ENCODE results near the gene NFKBIA. TPM values are rescaled to one million over a fixed set of nuclear protein-coding genes. Genes with fewer than 3 reads are reported as not detected.

NFKBIA gene
- total and polyA plus RNA-seq, 2 of the 8 experiments (the other 6 are each of a cell fraction or from before 2014, with no cell fraction given) = 25.9 to 49.7 TPM

DNA sequence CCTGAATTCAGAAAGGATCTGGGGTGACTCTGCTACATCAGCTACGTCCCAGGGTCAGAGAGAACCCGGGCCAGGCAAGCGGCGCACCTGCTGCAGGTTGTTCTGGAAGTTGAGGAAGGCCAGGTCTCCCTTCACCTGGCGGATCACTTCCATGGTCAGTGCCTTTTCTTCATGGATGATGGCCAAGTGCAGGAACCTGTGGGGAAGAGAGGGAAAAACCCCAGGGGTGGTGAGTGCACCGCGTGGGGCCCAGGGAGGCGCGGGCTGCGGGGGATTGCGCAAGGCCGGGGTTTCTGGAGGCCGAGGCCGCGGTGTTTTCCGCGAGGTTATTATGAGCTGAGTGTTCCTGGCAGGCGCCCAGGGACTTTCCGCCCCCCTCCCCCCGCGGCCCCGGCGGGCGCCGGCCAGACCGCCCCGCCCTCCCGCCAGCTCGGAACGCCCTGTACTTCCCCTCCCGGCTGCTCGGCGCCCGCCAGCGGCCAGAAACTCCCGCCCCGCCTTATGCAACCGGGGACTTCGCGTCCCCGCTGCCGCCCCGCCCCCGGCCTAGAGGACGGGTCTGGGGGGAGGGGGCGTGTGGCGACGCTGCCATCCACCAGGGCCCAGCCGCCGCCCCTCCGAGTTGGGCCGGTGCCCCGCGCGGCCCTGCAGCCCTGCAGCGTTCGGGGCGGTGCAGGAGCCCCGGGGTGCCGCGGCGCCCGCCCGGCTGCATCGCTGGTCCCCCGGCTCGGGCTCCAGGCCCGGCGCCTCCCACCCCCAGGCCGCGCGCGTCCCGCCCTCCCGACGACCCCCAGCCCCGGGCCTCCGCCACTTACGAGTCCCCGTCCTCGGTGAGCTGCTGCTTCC lies 723 bp downstream of the NFKBIA start (continued):
- no peak for TF ChIP-seq CTBP2 (IDR thresholded peaks at IDR 0.05; ENCODE audit: borderline replicate concordance, insufficient read depth, insufficient read length, low read length)

All from H1 (cell line).